ENCODE results near the gene KCNT1.

The KCNT1 gene

DNA sequence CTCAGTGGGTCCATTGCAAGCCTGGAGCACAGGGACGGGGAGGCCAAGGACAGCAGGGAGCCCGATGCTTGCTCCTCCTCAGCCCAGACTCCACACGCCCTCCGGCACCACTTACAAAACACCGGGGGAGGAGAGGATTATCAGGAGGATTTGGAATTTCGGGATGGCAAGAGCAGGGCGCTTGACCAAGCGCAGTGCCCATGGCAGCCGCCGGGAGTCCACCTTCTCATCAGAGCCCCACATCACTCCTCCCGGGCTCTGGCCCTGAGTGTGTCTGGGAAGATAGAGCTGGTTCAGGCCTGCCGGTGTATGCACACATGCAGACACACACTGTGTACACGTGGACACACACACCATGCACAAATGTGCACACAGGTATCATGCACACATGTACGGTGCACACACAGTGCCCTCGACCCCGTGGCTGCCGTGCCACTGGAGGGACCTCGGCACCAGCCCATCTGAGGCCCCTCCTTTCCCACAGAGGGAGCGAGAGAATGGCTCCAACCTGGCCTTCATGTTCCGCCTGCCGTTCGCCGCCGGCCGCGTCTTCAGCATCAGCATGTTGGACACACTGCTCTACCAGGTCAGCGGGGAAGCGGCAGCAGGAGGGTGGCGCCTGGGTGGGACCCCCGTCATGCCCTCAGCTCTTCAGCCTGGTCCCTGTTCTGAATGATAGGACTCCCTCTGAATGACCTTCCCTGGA lies 81.7 kb downstream of the KCNT1 start:
- H3K79me2 ChIP-seq (ENCODE audit: control insufficient read depth, insufficient read depth, low read length, unreplicated experiment) = no peaks in the 10 kb centered on the region
- H3K27ac ChIP-seq (ENCODE audit: low read depth, low read length) = no peak overlapping the region
- no peaks in the 10 kb centered on the region for H3K4me1 ChIP-seq (ENCODE audit: control insufficient read depth, insufficient read depth, low read length, unreplicated experiment)
- no peak overlapping the region for H2AFZ ChIP-seq (ENCODE audit: low read length, unreplicated experiment)
- no peaks in the 10 kb centered on the region for H3K36me3 ChIP-seq (ENCODE audit: insufficient read depth, low read length)
- H3K4me3 ChIP-seq (ENCODE audit: low read depth, low read length) = no peak overlapping the region
- 0 out of 2 replicates have a peak, but pooled peaks cover 14% of the 10 kb centered on the region for H3K27me3 ChIP-seq (ENCODE audit: insufficient read depth, low read length)

- no peak overlapping the region for H3K27ac ChIP-seq (ENCODE audit: low read depth, low read length)
- H3K4me3 ChIP-seq (ENCODE audit: low read depth, low read length) = no peak overlapping the region
- H3K27me3 ChIP-seq (ENCODE audit: insufficient read depth, low read length) = 0 out of 2 replicates have a peak, but pooled peaks cover 14% of the 10 kb centered on the region
- no peaks in the 10 kb centered on the region for H3K79me2 ChIP-seq (ENCODE audit: control insufficient read depth, insufficient read depth, low read length, unreplicated experiment)
- no peaks in the 10 kb centered on the region for H3K4me1 ChIP-seq (ENCODE audit: control insufficient read depth, insufficient read depth, low read length, unreplicated experiment)
- no peak overlapping the region for H2AFZ ChIP-seq (ENCODE audit: low read length, unreplicated experiment)
- no peaks in the 10 kb centered on the region for H3K36me3 ChIP-seq (ENCODE audit: insufficient read depth, low read length)
Observed at GRCh38 chr9:135785013-135785575, 83.1 kb downstream of the KCNT1 start.

DNA sequence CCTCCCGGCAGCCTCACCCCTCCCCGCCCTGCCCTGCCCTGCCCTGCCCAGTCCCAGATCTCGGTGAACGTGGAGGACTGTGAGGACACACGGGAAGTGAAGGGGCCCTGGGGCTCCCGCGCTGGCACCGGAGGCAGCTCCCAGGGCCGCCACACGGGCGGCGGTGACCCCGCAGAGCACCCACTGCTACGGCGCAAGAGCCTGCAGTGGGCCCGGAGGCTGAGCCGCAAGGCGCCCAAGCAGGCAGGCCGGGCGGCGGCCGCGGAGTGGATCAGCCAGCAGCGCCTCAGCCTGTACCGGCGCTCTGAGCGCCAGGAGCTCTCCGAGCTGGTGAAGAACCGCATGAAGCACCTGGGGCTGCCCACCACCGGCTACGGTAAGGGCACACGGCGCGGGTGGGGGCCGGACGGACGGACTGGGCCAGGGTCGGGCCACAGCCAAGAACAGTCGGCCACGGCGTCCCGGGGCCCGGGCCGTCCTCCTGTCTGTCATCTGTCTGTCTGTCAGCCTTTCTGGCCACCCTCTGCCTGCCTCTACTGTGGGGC lies 84.2 kb downstream of the KCNT1 start:
- H2AFZ ChIP-seq (ENCODE audit: low read length, unreplicated experiment) = no peak overlapping the region
- no peaks in the 10 kb centered on the region for H3K4me1 ChIP-seq (ENCODE audit: control insufficient read depth, insufficient read depth, low read length, unreplicated experiment)
- no peak overlapping the region for H3K4me3 ChIP-seq (ENCODE audit: low read depth, low read length)
- H3K27ac ChIP-seq (ENCODE audit: low read depth, low read length) = no peak overlapping the region
- H3K27me3 ChIP-seq (ENCODE audit: insufficient read depth, low read length) = 0 out of 2 replicates have a peak, but pooled peaks cover 14% of the 10 kb centered on the region
- H3K79me2 ChIP-seq (ENCODE audit: control insufficient read depth, insufficient read depth, low read length, unreplicated experiment) = no peaks in the 10 kb centered on the region
- H3K36me3 ChIP-seq (ENCODE audit: insufficient read depth, low read length) = no peaks in the 10 kb centered on the region

DNA sequence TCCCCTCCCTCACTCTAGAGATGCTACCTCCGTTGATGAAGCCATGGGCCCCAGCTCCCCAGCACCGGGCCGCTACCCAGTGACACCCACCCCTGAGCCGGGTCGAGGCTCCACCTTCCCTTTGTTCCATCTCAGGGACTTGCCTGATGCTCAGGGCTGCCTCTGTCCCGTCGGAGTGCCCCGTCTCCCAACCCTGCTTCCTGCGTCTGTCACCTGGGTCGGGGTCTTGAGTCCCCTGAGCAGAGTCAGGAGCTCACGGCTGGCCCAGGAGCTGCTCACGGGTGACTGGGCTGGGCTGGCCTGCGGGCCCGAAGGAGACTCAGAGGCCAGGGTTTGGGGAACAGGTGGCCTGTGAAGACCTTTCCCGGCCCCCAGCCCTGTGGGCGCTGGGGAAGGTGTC lies 85.3 kb downstream of the KCNT1 start:
- Histone ChIP-seq H3K27ac (ENCODE audit: low read depth, low read length) (no peak overlapping the region), H2AFZ (ENCODE audit: low read length, unreplicated experiment) (no peak overlapping the region), H3K79me2 (ENCODE audit: control insufficient read depth, insufficient read depth, low read length, unreplicated experiment) (no peaks in the 10 kb centered on the region), H3K4me1 (ENCODE audit: control insufficient read depth, insufficient read depth, low read length, unreplicated experiment) (no peaks in the 10 kb centered on the region), H3K36me3 (ENCODE audit: insufficient read depth, low read length) (no peaks in the 10 kb centered on the region), H3K4me3 (ENCODE audit: low read depth, low read length) (no peak overlapping the region), H3K27me3 (ENCODE audit: insufficient read depth, low read length) (0 out of 2 replicates have a peak, but pooled peaks cover 14% of the 10 kb centered on the region)

- no peaks in the 10 kb centered on the region for H3K36me3 ChIP-seq (ENCODE audit: insufficient read depth, low read length)
- H3K4me1 ChIP-seq (ENCODE audit: control insufficient read depth, insufficient read depth, low read length, unreplicated experiment) = no peaks in the 10 kb centered on the region
- 0 out of 2 replicates have a peak, but pooled peaks cover 14% of the 10 kb centered on the region for H3K27me3 ChIP-seq (ENCODE audit: insufficient read depth, low read length)
- H3K79me2 ChIP-seq (ENCODE audit: control insufficient read depth, insufficient read depth, low read length, unreplicated experiment) = no peaks in the 10 kb centered on the region
- no peak overlapping the region for H2AFZ ChIP-seq (ENCODE audit: low read length, unreplicated experiment)
- H3K4me3 ChIP-seq (ENCODE audit: low read depth, low read length) = no peak overlapping the region
- no peak overlapping the region for H3K27ac ChIP-seq (ENCODE audit: low read depth, low read length)
Observed at GRCh38 chr9:135787776-135788575, 86.0 kb downstream of the KCNT1 start.

DNA sequence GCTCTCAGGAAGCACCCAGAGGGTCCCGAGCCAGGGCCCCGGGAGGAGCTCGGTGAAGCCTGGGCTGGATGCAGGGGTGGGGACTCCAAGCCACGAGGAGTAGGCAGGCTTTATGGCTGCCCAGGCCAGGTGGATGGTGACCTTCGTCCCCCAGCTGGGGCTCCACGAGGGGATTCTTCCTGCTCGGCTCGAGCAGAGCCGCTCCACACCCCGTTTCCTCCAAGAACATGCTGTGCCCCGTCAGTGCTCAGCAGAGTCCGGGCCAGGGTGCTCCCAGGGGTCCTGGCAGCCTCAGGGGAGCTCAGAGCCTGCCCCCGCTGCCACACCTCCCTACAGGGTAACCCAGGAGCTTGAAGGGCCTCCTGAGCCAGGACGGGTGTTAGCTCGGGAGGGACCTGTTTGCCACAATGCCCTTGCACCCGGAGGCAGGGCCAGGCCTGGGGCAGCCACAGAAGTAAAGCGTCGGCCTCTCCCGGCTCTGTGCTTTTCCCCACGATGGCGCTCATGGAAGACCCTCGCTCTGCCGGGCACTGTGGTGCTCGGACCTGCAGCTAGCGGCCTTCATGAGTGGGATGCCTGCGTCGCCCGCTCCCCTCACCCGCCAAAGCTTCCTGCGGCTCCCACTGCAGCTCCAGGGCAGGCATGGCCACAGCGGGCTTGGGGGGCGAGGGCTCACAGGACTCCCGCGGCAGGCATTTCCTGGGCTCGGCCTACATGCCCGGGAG lies 86.8 kb downstream of the KCNT1 start:
- H3K79me2 ChIP-seq (ENCODE audit: control insufficient read depth, insufficient read depth, low read length, unreplicated experiment) = no peaks in the 10 kb centered on the region
- no peak overlapping the region for H2AFZ ChIP-seq (ENCODE audit: low read length, unreplicated experiment)
- 0 out of 2 replicates have a peak, but pooled peaks cover 11% of the 10 kb centered on the region for H3K27me3 ChIP-seq (ENCODE audit: insufficient read depth, low read length)
- no peak overlapping the region for H3K27ac ChIP-seq (ENCODE audit: low read depth, low read length)
- no peak overlapping the region for H3K4me3 ChIP-seq (ENCODE audit: low read depth, low read length)
- no peaks in the 10 kb centered on the region for H3K4me1 ChIP-seq (ENCODE audit: control insufficient read depth, insufficient read depth, low read length, unreplicated experiment)
- no peaks in the 10 kb centered on the region for H3K36me3 ChIP-seq (ENCODE audit: insufficient read depth, low read length)

DNA sequence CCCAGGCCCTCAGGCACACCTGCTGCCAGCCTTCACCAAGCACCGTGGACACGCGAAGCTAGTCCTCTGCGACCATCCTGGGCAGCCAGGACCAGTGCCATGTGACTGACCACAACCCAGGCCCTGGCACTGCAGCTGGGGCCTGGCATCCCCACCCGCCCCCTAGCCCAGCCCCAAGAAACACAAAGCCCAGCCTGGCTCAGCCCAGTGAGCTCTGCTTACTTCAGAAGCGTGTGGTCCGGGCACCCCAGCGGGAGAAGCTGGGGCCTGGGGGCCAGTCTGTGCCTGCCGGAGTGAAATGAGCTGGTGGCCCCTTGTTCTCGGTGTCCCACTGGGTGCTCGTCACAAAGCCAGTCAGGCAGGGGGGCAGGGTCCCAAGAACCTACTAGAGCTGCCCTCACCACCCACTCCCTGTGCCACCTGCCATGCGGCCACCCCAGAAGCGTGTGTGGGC lies 87.9 kb downstream of the KCNT1 start:
- Histone ChIP-seq H3K4me3 (ENCODE audit: low read depth, low read length) (no peak overlapping the region), H2AFZ (ENCODE audit: low read length, unreplicated experiment) (no peak overlapping the region), H3K27ac (ENCODE audit: low read depth, low read length) (no peak overlapping the region), H3K79me2 (ENCODE audit: control insufficient read depth, insufficient read depth, low read length, unreplicated experiment) (no peaks in the 10 kb centered on the region), H3K36me3 (ENCODE audit: insufficient read depth, low read length) (no peaks in the 10 kb centered on the region), H3K4me1 (ENCODE audit: control insufficient read depth, insufficient read depth, low read length, unreplicated experiment) (no peaks in the 10 kb centered on the region), H3K27me3 (ENCODE audit: insufficient read depth, low read length) (0 out of 2 replicates have a peak, but pooled peaks cover 15% of the 10 kb centered on the region)

GRCh38 chr9:135790356-135790755 lies 88.4 kb downstream of the KCNT1 start:
- Histone ChIP-seq H3K27me3 (ENCODE audit: insufficient read depth, low read length) (0 out of 2 replicates have a peak, but pooled peaks cover 15% of the 10 kb centered on the region), H3K27ac (ENCODE audit: low read depth, low read length) (no peak overlapping the region), H3K36me3 (ENCODE audit: insufficient read depth, low read length) (no peaks in the 10 kb centered on the region), H3K4me1 (ENCODE audit: control insufficient read depth, insufficient read depth, low read length, unreplicated experiment) (no peaks in the 10 kb centered on the region), H2AFZ (ENCODE audit: low read length, unreplicated experiment) (no peak overlapping the region), H3K4me3 (ENCODE audit: low read depth, low read length) (no peak overlapping the region), H3K79me2 (ENCODE audit: control insufficient read depth, insufficient read depth, low read length, unreplicated experiment) (no peaks in the 10 kb centered on the region)

- Histone ChIP-seq H3K36me3 (ENCODE audit: insufficient read depth, low read length) (no peaks in the 10 kb centered on the region), H3K4me1 (ENCODE audit: control insufficient read depth, insufficient read depth, low read length, unreplicated experiment) (no peaks in the 10 kb centered on the region), H3K4me3 (ENCODE audit: low read depth, low read length) (no peak overlapping the region), H3K27ac (ENCODE audit: low read depth, low read length) (no peak overlapping the region), H3K27me3 (ENCODE audit: insufficient read depth, low read length) (0 out of 2 replicates have a peak, but pooled peaks cover 15% of the 10 kb centered on the region), H2AFZ (ENCODE audit: low read length, unreplicated experiment) (no peak overlapping the region), H3K79me2 (ENCODE audit: control insufficient read depth, insufficient read depth, low read length, unreplicated experiment) (no peaks in the 10 kb centered on the region)
Observed at GRCh38 chr9:135790850-135791249, 88.9 kb downstream of the KCNT1 start.

Measured in ACC112 (cell line).